GM21423 (cell line): ENCODE data around the gene DUSP7.
"Not testable (repeated sequence)": the region's sequence is repeated elsewhere in the genome, so short reads cannot be mapped to it uniquely, and the experiment has no call there.

Source experiments
- ATAC-seq: cut with Tn5 transposase; IDR thresholded peaks from one replicate; pipeline ENCODE4 v1.9.1; 2021; ENCODE audit warnings: mild to moderate bottlenecking, moderate library complexity; ENCODE audit not compliant: unreplicated experiment

Gene DUSP7

DNA sequence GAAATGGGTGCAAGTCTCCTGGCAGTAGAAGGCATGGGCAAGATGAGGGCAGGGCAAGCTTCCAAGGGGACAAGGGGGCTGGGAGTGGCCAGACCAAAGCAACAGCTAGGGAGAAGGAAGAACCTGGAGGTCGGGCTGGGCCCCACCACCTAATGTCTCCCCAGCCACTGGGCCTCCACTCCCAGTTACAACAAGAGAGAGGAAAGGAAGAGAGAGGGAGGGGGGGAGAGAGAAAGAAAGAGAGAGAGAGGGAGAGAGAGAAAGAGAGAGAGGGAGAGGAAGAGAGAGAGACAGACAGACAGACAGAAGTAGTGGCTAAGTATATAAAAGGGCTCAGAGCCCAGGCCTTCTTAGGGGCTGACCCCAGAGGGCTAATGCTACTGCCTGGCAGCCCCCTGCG lies 6.9 kb downstream of the DUSP7 start:
- no peak for ATAC-seq

DNA sequence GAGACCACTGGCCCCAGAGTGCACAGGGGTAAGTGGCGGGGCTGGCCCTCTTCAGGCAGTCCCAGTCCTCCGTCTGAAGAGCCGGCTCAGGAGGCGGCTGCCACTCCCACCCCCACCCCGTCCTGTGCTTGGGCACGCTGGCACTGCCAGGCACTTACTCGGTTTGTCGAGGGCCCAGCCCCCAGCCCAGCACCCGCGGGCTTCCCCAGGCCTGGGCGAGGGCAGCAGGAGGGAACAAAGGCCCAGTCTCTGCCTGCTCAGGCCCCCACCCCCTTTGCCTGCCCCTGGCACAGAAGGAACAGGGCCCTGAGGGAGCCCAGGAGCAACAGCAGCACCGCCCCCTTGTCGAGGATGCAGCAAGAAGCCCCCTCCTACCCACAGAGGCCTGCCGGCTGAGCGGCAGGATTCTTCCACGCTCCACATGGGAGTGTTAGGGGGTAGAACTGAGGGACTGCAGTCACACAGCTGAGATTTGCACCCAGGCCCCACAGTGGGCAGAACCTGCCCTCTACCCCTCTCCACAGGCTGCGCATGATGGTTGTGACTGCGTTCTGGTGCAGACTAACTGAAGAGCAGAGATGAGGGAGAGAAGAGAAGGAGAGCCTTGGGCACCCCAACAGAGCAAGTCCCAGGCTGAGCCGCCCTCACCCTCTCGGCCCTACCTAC lies 8.9 kb downstream of the DUSP7 start:
- no peak for ATAC-seq

DNA sequence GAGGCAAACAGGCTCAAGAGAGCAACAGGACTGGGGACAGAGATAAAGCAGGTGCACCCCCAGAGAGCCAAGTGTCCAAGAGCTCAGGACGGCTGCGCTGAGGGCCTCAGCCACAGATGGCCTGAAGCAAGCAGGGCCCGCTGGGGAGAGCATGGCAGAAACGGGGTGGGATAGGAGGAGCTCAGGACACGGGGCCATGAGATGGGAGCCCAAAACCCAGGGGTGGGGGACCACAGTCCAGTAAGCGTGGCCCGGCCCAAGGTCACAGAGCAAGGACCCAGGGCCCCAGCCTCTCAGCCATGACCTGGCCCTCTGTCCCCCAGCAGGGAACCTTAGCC lies 9.5 kb downstream of the DUSP7 start:
- ATAC-seq = no peak

DNA sequence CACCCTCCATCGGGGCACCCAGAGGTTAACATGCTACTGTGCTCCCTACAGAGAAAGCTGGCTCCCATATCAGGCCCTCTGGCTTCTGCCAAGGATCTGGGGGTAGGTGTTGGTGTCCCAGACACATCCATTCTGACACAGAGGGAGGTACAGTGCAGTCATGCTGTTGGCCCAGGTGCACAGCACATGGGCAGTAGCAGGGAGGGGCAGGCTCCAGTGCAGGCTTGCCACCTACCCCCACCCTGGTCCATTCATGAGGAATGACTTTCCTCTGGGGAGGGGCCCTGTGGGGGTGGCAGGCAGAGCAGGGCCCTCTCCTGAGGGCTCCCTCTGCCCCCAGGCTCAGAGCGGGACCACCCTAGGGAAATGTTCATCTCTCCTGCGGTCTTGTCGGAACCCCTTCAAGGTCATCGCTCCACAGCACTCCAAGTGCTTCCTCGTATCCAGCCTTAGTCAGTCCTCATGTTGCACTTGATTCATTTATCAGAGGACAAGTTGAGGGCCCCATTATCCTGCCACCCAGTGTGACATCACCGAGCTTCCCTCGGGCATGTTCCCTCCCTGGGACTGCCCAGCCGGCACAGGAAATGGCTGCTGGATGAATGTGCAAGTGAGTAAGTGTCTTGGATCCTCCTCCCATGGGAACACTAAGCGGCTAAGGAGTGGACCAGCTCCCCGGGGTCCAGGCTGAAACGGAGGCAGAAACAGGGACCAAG lies 10.0 kb downstream of the DUSP7 start:
- ATAC-seq = no peak

DNA sequence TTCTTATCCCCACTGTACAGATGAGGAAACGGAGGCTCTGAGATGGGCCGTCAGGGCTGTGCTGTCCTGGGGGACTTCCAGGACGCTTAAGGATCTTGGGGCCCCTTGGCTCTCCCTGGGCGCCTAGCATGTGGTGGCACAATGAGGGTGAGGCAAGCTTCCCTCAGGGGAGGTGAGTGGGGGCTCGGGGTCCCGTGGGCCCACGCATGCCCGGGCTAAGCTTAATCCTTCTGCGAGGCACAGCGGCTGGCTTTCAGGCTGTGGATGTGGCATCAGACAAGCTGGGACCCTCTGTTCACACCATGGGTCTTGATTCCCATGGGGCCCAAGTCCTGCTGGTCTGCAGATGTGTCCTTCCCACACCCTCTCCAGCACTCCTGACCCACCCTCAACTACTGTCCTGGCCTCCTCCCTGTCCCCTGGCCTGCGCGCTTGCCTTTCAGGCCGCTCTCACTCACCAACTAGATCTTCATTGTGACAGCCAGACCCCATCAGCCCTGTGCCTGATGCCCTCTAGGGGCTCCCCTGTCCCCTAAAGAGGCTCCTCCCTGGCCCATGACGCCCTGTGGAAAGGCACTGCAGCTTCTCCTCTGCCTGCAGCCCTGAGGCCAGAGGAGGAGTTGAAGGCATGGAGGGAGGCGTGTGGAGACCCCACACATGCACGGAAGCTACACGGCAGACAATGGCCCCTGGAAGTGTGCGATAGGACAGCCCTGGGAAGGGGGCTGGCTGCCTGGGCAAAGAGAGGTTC lies 11.3 kb downstream of the DUSP7 start:
- no peak for ATAC-seq

DNA sequence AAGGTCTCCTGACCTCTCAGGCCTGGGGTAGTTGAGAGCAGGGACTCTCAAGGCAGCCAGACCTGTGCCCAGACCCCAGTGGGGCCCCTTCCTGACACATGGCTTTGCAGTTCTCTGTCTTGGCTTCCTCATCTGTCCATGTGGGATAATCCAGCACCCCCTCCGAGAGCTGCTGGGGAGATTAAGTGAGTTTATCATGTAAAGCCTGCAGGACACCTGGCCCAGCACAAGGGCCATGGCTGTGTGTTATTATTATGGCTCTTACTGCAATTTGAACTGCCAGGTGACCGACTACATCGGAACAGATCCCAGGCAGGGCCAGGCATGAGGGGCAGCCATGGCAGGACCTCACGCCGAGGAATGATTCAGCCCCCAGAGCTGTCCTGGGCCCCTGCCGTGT lies 12.6 kb downstream of the DUSP7 start:
- no peak for ATAC-seq

DNA sequence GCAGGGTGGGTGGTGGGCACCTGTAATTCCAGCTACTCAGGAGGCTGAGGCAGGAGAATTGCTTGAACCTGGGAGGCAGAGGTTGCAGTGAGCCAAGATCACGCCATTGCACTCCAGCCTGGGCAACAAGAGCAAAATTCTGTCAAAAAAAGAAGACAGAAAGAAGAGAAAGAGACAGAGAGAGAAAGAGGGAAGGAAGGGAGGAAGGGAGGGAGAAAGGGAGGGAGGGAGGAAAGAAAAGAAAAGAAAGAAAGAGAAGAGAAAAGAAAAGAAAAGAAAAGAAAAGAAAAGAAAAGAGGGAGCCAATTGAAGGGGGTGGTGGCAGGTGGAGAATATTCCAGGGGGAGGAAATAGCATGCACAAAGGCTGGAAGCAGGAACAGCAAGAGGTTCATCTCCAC lies 13.3 kb downstream of the DUSP7 start:
- not testable (repeated sequence) for ATAC-seq

DNA sequence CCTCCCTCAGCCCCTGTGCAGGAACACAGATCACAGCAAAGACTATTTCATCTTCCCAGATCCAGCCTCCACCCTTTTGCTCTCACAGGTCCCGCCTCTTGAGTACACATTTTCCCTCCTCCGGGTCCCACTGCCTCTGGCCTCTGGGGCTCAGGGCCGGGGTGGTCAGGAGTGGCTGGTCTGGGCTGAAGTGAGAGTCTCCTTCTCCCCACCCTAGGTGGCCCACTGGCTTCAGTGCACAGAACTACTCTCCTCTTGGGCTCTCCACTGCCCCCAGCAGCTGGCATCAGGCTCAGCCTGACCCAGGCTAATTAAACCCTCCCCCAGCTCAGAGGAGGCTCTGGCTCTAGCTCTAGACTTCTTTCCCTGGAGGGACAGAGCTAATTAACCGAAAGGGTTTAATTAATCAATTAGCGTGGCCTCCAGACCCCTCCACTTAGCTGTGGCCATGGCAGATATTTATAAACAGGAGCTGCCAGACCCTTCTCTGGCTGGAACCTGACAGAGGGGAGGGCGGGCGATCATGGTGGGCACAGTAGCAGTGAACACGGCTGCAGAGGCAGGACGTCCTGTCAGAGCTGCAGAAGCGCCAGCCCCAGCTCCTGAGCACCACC lies 15.1 kb downstream of the DUSP7 start:
- ATAC-seq = no peak

DNA sequence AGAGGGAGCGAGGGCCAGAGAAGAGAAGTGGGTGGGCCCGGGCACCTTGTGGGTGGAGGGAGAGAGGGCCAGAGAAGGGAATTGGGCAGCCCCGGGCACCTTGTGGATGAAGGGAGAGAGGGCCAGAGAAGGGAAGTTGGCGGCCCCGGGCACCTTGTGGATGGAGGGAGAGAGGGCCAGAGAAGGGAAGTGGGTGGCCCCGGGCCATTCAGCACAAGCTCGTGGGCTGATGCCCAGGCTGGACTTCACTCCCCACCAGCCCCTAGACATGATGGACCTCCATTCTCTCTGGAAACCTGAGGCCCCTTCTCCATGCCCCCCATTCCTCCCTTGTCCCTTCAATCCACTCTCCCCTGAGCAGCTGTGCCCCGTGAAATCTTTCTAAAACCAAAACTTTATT lies 15.8 kb downstream of the DUSP7 start:
- ATAC-seq = no peak

DNA sequence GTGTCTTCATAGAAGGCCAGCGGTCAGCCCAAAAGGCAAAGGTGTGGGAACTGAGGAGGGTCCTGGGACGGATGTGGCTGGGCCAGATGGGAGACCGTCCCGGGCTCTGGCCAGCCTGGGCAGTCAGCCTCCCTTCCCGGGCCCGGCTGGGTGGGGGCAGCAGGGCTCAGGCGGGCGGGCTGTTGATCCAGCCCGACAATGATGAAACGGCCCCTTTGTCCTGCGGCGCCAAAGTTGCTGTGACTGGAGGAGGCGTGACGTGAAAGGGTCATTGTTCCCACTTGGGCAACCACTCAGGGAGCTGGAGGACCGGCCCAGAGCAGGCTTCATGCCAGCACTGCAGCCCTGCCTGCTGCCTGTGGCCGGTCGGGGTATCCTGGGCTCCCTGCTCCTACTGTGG lies 16.5 kb downstream of the DUSP7 start:
- no peak for ATAC-seq

DNA sequence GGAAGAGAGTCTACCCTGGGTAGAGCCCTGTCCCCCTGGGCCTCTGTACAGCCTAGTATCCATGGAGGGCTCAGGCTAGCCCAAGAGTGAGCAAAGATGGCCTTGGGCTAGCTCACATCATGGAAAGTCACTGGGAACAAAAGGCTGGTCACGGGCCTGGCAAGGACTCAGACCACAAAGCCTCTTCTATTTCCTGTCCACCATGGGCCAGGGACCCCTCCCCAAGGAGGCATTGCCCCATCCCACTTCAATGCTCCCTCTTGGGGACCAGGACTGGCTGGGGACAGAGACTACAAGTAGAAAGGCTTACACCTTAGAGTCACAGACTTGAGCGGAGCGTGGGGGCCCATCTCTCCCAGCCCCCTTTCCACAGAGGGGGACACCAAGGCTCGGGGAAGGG lies 16.9 kb downstream of the DUSP7 start:
- ATAC-seq = no peak

DNA sequence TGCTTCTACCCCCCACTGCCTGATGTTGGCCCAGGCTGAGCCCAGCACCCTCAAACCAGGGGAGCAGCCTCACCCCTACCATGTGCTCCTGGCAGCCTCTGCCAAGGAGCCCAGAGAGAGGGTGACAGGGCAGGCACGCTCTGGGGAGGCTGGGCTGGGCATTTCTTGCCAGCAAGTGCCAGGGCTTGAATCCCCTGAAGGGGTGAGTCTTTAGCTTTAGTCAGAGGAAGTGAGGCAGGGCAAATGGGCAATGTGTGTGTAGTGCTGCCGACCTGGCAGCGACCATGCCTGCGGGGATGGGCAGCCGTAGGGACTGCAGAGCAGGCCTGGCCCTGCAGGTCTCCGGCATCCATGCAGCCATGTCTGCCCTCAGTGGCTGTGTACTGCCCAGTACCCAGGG lies 18.1 kb downstream of the DUSP7 start:
- no peak for ATAC-seq

DNA sequence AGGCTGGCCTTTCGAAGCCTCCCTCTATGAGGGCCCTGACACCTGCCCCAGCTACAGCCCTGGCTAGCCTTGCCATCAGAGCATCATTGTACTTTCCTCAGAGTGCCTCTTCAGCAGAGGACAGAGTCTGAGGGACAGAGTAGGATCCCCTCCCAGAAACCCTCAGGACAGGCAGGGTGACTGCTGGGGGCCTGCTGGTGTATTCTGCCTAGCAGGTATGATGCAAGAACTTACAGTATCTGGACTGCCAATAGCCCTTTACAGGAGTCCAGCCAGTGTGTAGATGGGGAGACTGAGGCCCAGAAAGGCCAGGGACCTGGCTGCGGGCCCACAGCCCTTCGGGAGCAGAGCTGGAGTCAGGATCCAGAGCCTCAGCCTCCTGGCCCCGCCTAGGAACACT lies 19.1 kb downstream of the DUSP7 start:
- ATAC-seq = no peak

DNA sequence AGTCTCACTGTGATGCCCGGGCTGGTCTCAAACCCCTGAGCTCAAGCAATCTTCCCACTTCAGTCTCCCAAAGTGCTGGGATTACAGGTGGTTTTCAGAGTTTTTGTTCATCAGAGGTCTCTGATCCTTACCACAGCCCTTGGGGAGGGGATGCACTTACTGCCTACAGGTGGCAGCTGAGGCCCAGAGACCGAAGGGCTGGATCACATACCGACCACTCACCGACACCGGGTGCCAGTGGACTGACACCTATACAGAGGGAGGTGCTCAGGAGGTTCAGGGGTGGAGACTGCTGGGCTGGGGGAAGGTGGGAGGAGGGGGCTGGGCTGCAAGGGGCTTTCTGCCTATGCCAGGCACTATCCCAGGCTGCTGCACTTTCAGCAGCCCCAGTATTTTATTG lies 19.5 kb downstream of the DUSP7 start:
- no peak for ATAC-seq

DNA sequence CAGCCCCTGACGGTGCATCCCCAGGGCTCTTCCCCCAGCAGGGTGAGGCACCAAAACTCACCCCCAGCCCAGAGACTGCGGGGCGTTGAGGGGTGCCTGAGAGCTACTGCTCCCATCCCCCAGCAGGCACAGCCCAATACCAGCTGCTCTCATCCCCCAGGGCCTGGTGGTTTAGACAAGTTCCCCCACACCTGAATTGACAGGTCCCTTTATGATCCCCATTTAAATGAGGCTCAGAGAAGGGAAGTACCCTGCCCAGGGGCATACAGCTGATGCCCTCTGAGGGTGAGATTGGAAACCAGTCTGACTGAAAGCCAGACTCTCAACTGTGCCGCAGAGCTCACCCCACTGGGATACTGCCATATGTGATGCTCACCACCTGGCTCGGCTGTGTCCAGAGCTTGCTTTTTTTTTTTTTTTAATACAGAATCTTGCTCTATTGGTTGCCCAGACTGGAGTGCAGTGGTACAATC lies 20.1 kb downstream of the DUSP7 start:
- ATAC-seq = peak; percentile 53

DNA sequence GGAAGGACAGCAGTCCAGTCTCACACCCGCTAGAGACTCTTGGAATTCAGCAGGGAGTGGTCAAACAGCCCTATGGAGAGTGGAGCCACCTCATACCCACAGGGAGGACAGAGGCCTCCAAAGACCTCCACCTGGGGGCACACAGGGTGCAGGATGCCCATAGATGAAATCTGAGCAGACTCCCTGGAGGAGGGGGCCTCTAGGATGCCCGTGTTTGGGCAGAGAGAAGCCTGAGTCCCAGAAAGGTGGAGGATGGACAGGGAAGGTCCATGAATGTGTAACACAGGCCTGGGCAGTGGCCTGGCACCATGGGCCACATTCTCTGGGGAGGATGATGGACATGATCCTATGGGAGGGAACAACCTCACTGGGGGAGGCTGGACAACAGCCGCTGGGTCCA lies 21.7 kb downstream of the DUSP7 start:
- ATAC-seq = no peak

DNA sequence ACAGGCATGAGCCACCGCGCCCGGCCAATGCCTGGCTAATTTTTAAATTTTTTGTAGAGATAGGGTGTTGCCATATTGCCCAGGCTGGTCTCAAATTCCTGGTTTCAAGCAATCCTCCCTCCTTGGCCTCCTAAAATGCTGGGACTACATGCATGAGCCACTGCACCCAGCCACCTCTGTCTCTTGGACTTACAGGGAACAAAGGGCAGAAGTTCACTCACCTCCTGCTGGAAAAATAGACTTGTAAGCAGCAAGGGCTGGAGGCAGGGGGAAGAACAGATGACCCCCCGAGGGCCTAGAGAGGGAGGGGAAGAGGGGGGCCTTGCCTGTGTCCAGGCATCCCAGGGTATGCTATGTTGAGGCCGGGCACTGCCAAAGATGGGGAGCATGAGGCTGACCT lies 22.2 kb downstream of the DUSP7 start:
- ATAC-seq = no peak

DNA sequence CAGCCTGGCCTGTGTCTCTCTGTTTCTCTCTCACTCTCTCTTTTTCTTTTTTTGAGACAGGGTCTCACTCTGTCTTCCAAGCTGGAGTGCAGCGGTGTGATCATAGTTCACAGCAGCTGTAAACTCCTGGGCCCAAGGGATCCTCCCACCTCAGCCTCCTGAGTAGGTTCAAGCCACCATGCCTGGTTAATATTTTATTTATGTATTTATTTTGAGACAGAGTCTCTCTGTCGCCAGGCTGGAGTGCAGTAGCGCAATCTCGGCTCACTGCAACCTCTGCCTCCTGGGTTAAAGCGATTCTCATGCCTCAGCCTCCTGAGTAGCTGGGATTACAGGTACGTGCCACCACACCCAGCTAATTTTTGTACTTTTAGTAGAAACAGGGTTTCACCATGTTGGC lies 22.6 kb downstream of the DUSP7 start:
- ATAC-seq = not testable (repeated sequence)

DNA sequence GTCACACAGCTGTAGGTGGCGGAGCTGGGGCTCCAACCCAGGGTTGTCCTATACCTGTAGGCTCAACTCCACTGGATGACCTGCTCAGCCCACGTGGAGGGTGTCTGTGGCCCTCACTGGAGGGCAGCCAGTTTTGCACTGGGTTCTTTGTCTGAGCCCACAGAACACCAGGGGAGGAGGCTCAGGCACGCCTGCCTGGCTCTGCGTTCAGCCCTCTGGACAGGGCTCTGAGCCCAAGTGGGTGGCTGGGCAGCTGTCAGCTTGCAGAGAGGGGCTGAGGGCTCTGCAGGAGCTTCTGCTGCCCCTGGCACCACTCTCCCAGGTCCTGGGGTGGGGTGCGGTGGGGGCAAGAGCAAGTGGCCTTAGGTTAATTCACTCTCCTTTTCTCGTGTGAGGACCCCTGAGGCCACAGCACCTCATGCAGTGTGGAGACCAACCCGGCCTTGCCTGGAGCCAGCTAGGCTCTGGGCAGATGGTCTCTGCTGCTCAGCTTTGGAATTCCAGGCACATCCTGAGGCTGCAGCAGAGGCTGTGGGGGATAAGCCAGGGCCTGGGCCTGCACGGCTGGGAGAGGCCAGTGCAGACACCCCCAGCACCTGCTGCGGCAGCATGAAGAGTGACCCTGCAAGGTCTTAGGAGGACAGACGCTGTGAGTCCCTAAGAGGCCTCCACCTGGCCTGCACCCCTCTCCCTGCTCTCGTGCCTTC lies 23.5 kb downstream of the DUSP7 start:
- ATAC-seq = no peak

DNA sequence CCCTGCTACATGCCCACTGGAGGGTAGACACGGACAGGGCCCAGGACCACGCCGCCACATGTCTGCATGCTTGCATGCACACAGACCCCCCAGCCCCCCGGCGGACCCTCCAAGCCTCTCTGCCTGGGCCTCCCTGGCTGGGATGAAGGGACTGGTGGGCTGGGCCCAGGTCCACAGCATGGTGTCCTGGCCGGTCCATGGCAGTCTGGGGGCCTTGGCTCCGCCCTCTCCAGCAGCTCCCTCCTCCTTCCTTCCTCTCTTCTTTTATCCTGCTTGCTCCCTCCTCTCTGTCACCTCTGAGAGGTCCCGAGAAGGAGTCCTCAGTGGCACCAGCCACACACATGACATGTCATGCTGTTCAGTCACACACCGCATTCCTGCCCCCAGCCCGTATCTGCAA lies 24.5 kb downstream of the DUSP7 start:
- ATAC-seq = no peak

DNA sequence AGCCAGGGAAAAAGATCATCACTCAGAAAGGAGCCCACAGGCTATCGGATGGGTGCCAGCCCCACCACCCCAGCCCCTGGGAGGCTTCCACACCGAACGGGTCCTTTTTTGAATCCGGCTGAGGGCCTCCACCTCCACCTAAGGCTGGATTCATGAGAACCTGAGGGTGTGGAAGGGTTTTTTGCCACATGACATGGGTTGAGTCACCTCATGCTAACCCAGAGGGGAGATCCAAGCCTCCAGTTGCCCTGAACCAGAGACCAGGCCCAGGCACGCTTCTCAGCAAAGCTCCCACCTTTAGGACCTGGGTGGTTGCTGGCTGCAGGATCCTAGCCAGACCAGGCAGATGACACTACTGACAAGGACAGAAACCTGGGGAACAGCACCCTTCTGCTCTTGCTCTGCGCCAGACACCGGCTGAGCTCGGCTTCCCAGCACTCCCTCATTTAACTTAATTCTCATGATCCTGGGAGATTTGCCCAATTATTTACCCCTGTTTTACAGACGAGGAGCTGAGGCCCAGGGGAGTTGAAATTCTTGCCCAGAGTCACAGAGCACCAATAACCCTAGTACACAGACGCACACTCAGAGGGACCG lies 25.6 kb downstream of the DUSP7 start:
- no peak for ATAC-seq
